Tibial nerve (tissue), 4 donors: Measurements from ENCODE around the gene NOTCH4. TPM values are rescaled to one million over a fixed set of nuclear protein-coding genes. Genes with fewer than 3 reads are reported as not detected.

ENCODE experiments used
- DNase-seq, 2 donors: peaks; one replicate each; pipeline ENCODE4 v3.0.0-alpha.2; 2019; ENCODE audit warnings: low spot score in 2 of 2
- H3K27ac ChIP-seq, 4 donors: fragments of 200-600 bp; sonication (generic) in 3 of 4; one replicate each; pipeline ENCODE4 v1.5.1; 2017 to 2019; ENCODE audit warnings: mild to moderate bottlenecking in 1 of 4
- H3K27me3 ChIP-seq, 2 donors: fragments of 200-600 bp; sonication (generic) in 1 of 2; one replicate each; pipeline versions ENCODE4 v1.5.1 to v1.6.0; 2017 to 2019
- H3K36me3 ChIP-seq, 3 donors: fragments of 200-600 bp; sonication (generic); one replicate each; pipeline ENCODE4 v1.5.1; 2018 to 2019
- H3K4me1 ChIP-seq, 4 donors: fragments of 200-600 bp; sonication (generic) in 3 of 4; one replicate each; pipeline ENCODE4 v1.5.1; 2017 to 2019
- H3K4me3 ChIP-seq, 4 donors: fragments of 200-600 bp; sonication (generic) in 3 of 4; one replicate each; pipeline ENCODE4 v1.5.1; 2017 to 2019; ENCODE audit warnings: mild to moderate bottlenecking in 1 of 4, moderate library complexity in 1 of 4
- H3K9me3 ChIP-seq, 4 donors: fragments of 200-600 bp; sonication (generic) in 3 of 4; one replicate each; pipeline ENCODE4 v1.5.1; 2017 to 2019
- CTCF ChIP-seq, 5 experiments: fragments of 200-600 bp in 3 of 5; fragments of 450-650 bp in 2 of 5; sonication (generic) in 3 of 5; IDR thresholded peaks; one replicate each; pipeline ENCODE4 v1.5.1; 2016 to 2019; ENCODE audit warnings: antibody characterized with exemption in 5 of 5, mild to moderate bottlenecking in 3 of 5, moderate library complexity in 2 of 5
- EP300 ChIP-seq, 2 donors: sonication (generic); formaldehyde crosslinking; IDR thresholded peaks; one replicate each; pipeline ENCODE4 v1.6.1; 2017; ENCODE audit warnings: antibody characterized with exemption in 2 of 2, mild to moderate bottlenecking in 1 of 2
- POLR2A ChIP-seq, 2 donors: fragments of 450-650 bp; IDR thresholded peaks; one replicate each; pipeline ENCODE4 v1.6.1; 2017; ENCODE audit warnings: antibody characterized with exemption in 2 of 2, mild to moderate bottlenecking in 2 of 2, moderate library complexity in 2 of 2
- WGBS, 2 donors: methylation state at CpG; one replicate each; pipeline ENCODE4 v1.1.5; 2018; 5-methylcytosine and 5-hydroxymethylcytosine counted together
- total RNA-seq, 4 donors: library from RNA; depleted of rRNA; stranded (reverse); fragments of >200 nt; gene quantifications; one replicate each; pipeline ENCODE4 v1.1.0, GENCODE V29; 2016

Gene NOTCH4
- total RNA-seq, 4 donors from 2014 or later, result 22.4 to 50.2 (median 31.9) TPM

- Histone ChIP-seq H3K27ac (peak overlapping the region in 2 of 4 donors; percentile 54 to 59), H3K27me3 (no peaks in the 10 kb centered on the region), H3K36me3 (no peaks in the 10 kb centered on the region), H3K4me1 (no peaks in the 10 kb centered on the region), H3K4me3 (no peak overlapping the region), H3K9me3 (no peaks in the 10 kb centered on the region)
- DNase-seq, result no peak
- 71 to 76% methylated on average over 5 to 9 of the region's 9 CpGs for WGBS, 2 donors
- TF ChIP-seq POLR2A (IDR thresholded peaks at IDR 0.05) (no peak), CTCF (IDR thresholded peaks at IDR 0.05) (no peak), EP300 (IDR thresholded peaks at IDR 0.05) (peak in 1 of 2 donors; percentile 29)
Observed at GRCh38 chr6:32203426-32204267, 20.2 kb downstream of the NOTCH4 start.

- no peak for DNase-seq
- TF ChIP-seq CTCF (IDR thresholded peaks at IDR 0.05) (no peak), EP300 (IDR thresholded peaks at IDR 0.05) (no peak), POLR2A (IDR thresholded peaks at IDR 0.05) (no peak)
- Histone ChIP-seq H3K9me3 (no peaks in the 10 kb centered on the region), H3K27ac (peak overlapping the region in 2 of 4 donors; percentile 48 to 55), H3K4me3 (no peak overlapping the region), H3K36me3 (no peaks in the 10 kb centered on the region), H3K27me3 (no peaks in the 10 kb centered on the region), H3K4me1 (peaks cover 0 to 6% (median 5%) of the 10 kb centered on the region in 4 donors)
- 70 to 74% methylated on average over 9 of the region's 9 CpGs for WGBS, 2 donors
Observed at GRCh38 chr6:32202186-32202585, 21.7 kb downstream of the NOTCH4 start.

- no peaks in the 10 kb centered on the region for H3K27me3 ChIP-seq
- H3K4me1 ChIP-seq, result peaks cover 0 to 11% (median 11%) of the 10 kb centered on the region in 4 donors
- H3K36me3 ChIP-seq, result no peaks in the 10 kb centered on the region
- no peaks in the 10 kb centered on the region for H3K9me3 ChIP-seq
- H3K4me3 ChIP-seq, result no peak overlapping the region
- TF ChIP-seq EP300 (IDR thresholded peaks at IDR 0.05) (no peak), POLR2A (IDR thresholded peaks at IDR 0.05) (no peak), CTCF (IDR thresholded peaks at IDR 0.05) (no peak)
- H3K27ac ChIP-seq, result peak overlapping the region in 2 of 4 donors; percentile 42 to 48
- no peak for DNase-seq
- 88 to 89% methylated on average over 12 to 13 of the region's 13 CpGs for WGBS, 2 donors
Observed at GRCh38 chr6:32200711-32201475, 23.0 kb downstream of the NOTCH4 start.

- Histone ChIP-seq H3K4me3 (no peak overlapping the region), H3K27ac (peak overlapping the region in 1 of 4 donors; percentile 100), H3K4me1 (peaks cover 0 to 24% (median 22%) of the 10 kb centered on the region in 4 donors), H3K9me3 (no peaks in the 10 kb centered on the region), H3K27me3 (no peaks in the 10 kb centered on the region), H3K36me3 (no peaks in the 10 kb centered on the region)
- TF ChIP-seq EP300 (IDR thresholded peaks at IDR 0.05), result no peak
- whole genome bisulfite sequencing, 2 donors, result 87 to 89% methylated on average over 17 of the region's 17 CpGs
- no peak for DNase-seq
Observed at GRCh38 chr6:32198866-32199265, 25.0 kb downstream of the NOTCH4 start.

- no peaks in the 10 kb centered on the region for H3K9me3 ChIP-seq
- no peak for DNase-seq
- 69 to 75% methylated on average over 3 of the region's 3 CpGs for WGBS, 2 donors
- peak overlapping the region in 2 of 4 donors; percentile 99 to 100 for H3K27ac ChIP-seq
- H3K4me3 ChIP-seq, result no peak overlapping the region
- H3K36me3 ChIP-seq, result no peaks in the 10 kb centered on the region
- no peaks in the 10 kb centered on the region for H3K27me3 ChIP-seq
- H3K4me1 ChIP-seq, result peaks cover 0 to 30% (median 25%) of the 10 kb centered on the region in 4 donors
- no peak for TF ChIP-seq CTCF (IDR thresholded peaks at IDR 0.05)
- TF ChIP-seq EP300 (IDR thresholded peaks at IDR 0.05), result no peak
- no peak for TF ChIP-seq POLR2A (IDR thresholded peaks at IDR 0.05)
Observed at GRCh38 chr6:32198345-32198696, 25.5 kb downstream of the NOTCH4 start.
